Mesodermal cell (in vitro differentiated cells): Measurements from ENCODE around the gene FAM83G.

Source experiments
- H3K27ac ChIP-seq: 2 replicates; pipeline ENCODE4 v1.7.0; 2013; ENCODE audit warnings: mild to moderate bottlenecking, low read depth, low read length, moderate library complexity; ENCODE audit not compliant: severe bottlenecking
- H3K36me3 ChIP-seq: 2 replicates; pipeline ENCODE4 v1.7.1; 2013; ENCODE audit warnings: mild to moderate bottlenecking, low read length, moderate library complexity; ENCODE audit not compliant: control insufficient read depth, insufficient read depth
- H3K4me1 ChIP-seq: one replicate; pipeline ENCODE4 v1.7.1; 2013; ENCODE audit warnings: mild to moderate bottlenecking, low read length; ENCODE audit not compliant: insufficient read depth, control insufficient read depth, poor library complexity, severe bottlenecking
- H3K4me3 ChIP-seq: 2 replicates; pipeline ENCODE4 v1.7.0; 2013; ENCODE audit warnings: low read length, control low read depth, mild to moderate bottlenecking; ENCODE audit not compliant: insufficient read depth, poor library complexity, severe bottlenecking; ENCODE audit errors: extremely low read depth
- H3K9me3 ChIP-seq: 2 replicates; pipeline ENCODE4 v1.7.1; 2013; ENCODE audit warnings: mild to moderate bottlenecking, low read length, moderate library complexity; ENCODE audit not compliant: control insufficient read depth
- WGBS, 2 experiments: methylation state at CpG; one replicate each; pipeline ENCODE4 v1.1.5; 2013; ENCODE audit warnings: missing lambda C conversion rate in 2 of 2; ENCODE audit not compliant: insufficient coverage in 2 of 2; 5-methylcytosine and 5-hydroxymethylcytosine counted together

FAM83G gene

GRCh38 chr17:19005789-19006430 is 1.3 kb upstream of the FAM83G start:
- Histone ChIP-seq H3K4me1 (peaks cover 5% of the 10 kb centered on the region), H3K4me3 (no peak overlapping the region), H3K9me3 (peaks cover 6% of the 10 kb centered on the region), H3K36me3 (peaks cover 13% of the 10 kb centered on the region), H3K27ac (no peak overlapping the region)
- WGBS, 2 experiments: no CpG with 5 or more reads among the region's 4 CpGs

GRCh38 chr17:19005137-19005773 is 691 bp upstream of the FAM83G start:
- Histone ChIP-seq H3K4me3 (peak overlapping the region; percentile 50), H3K36me3 (peaks cover 16% of the 10 kb centered on the region)

GRCh38 chr17:19003543-19004420 is 782 bp downstream of the FAM83G start:
- Histone ChIP-seq H3K36me3 (peaks cover 26% of the 10 kb centered on the region), H3K27ac (no peak overlapping the region), H3K4me3 (peak overlapping the region; percentile 50), H3K4me1 (peaks cover 2% of the 10 kb centered on the region), H3K9me3 (peaks cover 6% of the 10 kb centered on the region)
- 9 to 14% methylated on average over 52 to 61 of the region's 73 CpGs for WGBS, 2 experiments

More at GRCh38 chr17:19005137-19005773, 691 bp upstream of the FAM83G start:
- Histone ChIP-seq H3K4me1 (peaks cover 2% of the 10 kb centered on the region), H3K27ac (peak overlapping the region; percentile 23), H3K9me3 (peaks cover 6% of the 10 kb centered on the region)
- 88 to 90% methylated on average over 10 to 13 of the region's 13 CpGs for WGBS, 2 experiments

GRCh38 chr17:19002805-19003542 is 1.6 kb downstream of the FAM83G start:
- Histone ChIP-seq H3K27ac (no peak overlapping the region), H3K4me1 (peaks cover 2% of the 10 kb centered on the region), H3K4me3 (peak overlapping the region; percentile 50), H3K36me3 (peaks cover 26% of the 10 kb centered on the region), H3K9me3 (peaks cover 6% of the 10 kb centered on the region)
- 48 to 58% methylated on average over 7 to 8 of the region's 11 CpGs for WGBS, 2 experiments

GRCh38 chr17:19001907-19002590 is 2.5 kb downstream of the FAM83G start:
- Histone ChIP-seq H3K27ac (no peak overlapping the region), H3K4me3 (no peak overlapping the region)

GRCh38 chr17:19000531-19001325 is 3.8 kb downstream of the FAM83G start:
- Histone ChIP-seq H3K4me1 (peaks cover 2% of the 10 kb centered on the region), H3K36me3 (peaks cover 41% of the 10 kb centered on the region), H3K9me3 (peaks cover 3% of the 10 kb centered on the region), H3K4me3 (no peak overlapping the region), H3K27ac (no peak overlapping the region)
- WGBS, 2 experiments: 88 to 92% methylated on average over 12 to 14 of the region's 17 CpGs

More at GRCh38 chr17:19001907-19002590, 2.5 kb downstream of the FAM83G start:
- Histone ChIP-seq H3K4me1 (peaks cover 2% of the 10 kb centered on the region), H3K9me3 (peaks cover 6% of the 10 kb centered on the region), H3K36me3 (peaks cover 29% of the 10 kb centered on the region)
- WGBS, 2 experiments: 91 to 93% methylated on average over 3 to 5 of the region's 7 CpGs

- H3K27ac ChIP-seq: no peak overlapping the region
- no peak overlapping the region for H3K4me3 ChIP-seq
- peaks cover 2% of the 10 kb centered on the region for H3K4me1 ChIP-seq
- H3K9me3 ChIP-seq: peaks cover 11% of the 10 kb centered on the region
- peaks cover 41% of the 10 kb centered on the region for H3K36me3 ChIP-seq
- WGBS, 2 experiments: 85 to 96% methylated on average over 5 to 6 of the region's 6 CpGs
These were observed 4.7 kb downstream of the FAM83G start for GRCh38 chr17:18999911-19000310.

GRCh38 chr17:18999394-18999793 is 5.2 kb downstream of the FAM83G start:
- H3K4me1 ChIP-seq: peaks cover 2% of the 10 kb centered on the region
- 90 to 92% methylated on average over 7 of the region's 8 CpGs for WGBS, 2 experiments
- peaks cover 41% of the 10 kb centered on the region for H3K36me3 ChIP-seq
- no peak overlapping the region for H3K4me3 ChIP-seq
- peaks cover 12% of the 10 kb centered on the region for H3K9me3 ChIP-seq
- H3K27ac ChIP-seq: no peak overlapping the region

- Histone ChIP-seq H3K9me3 (peaks cover 12% of the 10 kb centered on the region), H3K36me3 (peaks cover 39% of the 10 kb centered on the region), H3K4me1 (peaks cover 2% of the 10 kb centered on the region), H3K27ac (no peak overlapping the region), H3K4me3 (no peak overlapping the region)
- WGBS, 2 experiments: 79 to 86% methylated on average over 3 of the region's 6 CpGs
These were observed 6.8 kb downstream of the FAM83G start for GRCh38 chr17:18997650-18998196.
